DND-41 (cell line): Measurements from ENCODE around the gene CT45A8.

Experiments
- EZH2 ChIP-seq: IDR thresholded peaks from 3 replicates; pipeline ENCODE4 v1.6.1; 2012; ENCODE audit warnings: borderline replicate concordance, low read depth, mild to moderate bottlenecking, moderate library complexity, low read length, inconsistent platforms; ENCODE audit not compliant: severe bottlenecking
- TF ChIP-seq, protein P1 (sequence below): IDR thresholded peaks from 2 replicates; pipeline ENCODE4 v1.5.1; 2012; ENCODE audit warnings: borderline replicate concordance, low read length, moderate library complexity, mild to moderate bottlenecking; ENCODE audit not compliant: poor library complexity, severe bottlenecking; ENCODE audit errors: extremely low read depth

DNA sequence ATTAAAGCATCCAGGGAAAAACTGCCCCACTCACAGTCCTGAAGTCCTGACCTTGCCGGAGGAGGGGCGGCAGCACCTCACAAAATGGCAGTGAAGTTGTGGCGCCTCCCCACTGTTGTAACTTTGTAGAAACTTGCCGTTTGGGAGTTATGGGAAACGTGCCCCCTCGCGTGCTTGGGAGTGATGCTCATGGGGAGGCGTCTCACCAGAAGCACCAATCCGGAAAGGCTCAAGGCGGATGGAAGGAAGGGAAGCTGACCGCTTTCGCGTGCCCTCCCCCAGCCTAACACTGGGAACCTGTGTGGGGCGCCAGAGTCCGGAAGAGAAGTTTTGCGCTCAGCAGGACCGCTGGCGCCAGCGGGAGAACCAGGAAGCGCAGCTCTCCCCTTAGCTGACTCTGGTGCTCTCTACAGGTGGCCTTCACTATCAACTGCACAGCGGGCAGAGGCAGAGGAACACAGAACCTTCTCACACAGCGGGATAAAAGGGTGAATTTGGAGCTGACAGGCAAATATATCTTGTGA, 39.0 kb upstream of the CT45A8 start, which contains the start of the genes CT45A10 and SAGE1:
- no peak for TF ChIP-seq EZH2
- TF ChIP-seq, protein P1, sequence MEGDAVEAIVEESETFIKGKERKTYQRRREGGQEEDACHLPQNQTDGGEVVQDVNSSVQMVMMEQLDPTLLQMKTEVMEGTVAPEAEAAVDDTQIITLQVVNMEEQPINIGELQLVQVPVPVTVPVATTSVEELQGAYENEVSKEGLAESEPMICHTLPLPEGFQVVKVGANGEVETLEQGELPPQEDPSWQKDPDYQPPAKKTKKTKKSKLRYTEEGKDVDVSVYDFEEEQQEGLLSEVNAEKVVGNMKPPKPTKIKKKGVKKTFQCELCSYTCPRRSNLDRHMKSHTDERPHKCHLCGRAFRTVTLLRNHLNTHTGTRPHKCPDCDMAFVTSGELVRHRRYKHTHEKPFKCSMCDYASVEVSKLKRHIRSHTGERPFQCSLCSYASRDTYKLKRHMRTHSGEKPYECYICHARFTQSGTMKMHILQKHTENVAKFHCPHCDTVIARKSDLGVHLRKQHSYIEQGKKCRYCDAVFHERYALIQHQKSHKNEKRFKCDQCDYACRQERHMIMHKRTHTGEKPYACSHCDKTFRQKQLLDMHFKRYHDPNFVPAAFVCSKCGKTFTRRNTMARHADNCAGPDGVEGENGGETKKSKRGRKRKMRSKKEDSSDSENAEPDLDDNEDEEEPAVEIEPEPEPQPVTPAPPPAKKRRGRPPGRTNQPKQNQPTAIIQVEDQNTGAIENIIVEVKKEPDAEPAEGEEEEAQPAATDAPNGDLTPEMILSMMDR, result no peak
